Peyer's patch (tissue), 4 donors: ENCODE data around the gene GPR162.

Source experiments
- POLR2A ChIP-seq, 2 donors: fragments of 450-650 bp; IDR thresholded peaks; one replicate each; pipeline ENCODE4 v1.5.1; 2017; ENCODE audit warnings: antibody characterized with exemption in 2 of 2, mild to moderate bottlenecking in 2 of 2, moderate library complexity in 2 of 2
- TF ChIP-seq, protein P1 (sequence below), 6 experiments: fragments of 450-650 bp in 4 of 6; fragments of 200-600 bp in 2 of 6; sonication (generic) in 1 of 6; IDR thresholded peaks; one replicate each; pipeline ENCODE4 v1.5.1; 2017 to 2019; ENCODE audit warnings: antibody characterized with exemption in 6 of 6, mild to moderate bottlenecking in 3 of 6, moderate library complexity in 1 of 6

DNA sequence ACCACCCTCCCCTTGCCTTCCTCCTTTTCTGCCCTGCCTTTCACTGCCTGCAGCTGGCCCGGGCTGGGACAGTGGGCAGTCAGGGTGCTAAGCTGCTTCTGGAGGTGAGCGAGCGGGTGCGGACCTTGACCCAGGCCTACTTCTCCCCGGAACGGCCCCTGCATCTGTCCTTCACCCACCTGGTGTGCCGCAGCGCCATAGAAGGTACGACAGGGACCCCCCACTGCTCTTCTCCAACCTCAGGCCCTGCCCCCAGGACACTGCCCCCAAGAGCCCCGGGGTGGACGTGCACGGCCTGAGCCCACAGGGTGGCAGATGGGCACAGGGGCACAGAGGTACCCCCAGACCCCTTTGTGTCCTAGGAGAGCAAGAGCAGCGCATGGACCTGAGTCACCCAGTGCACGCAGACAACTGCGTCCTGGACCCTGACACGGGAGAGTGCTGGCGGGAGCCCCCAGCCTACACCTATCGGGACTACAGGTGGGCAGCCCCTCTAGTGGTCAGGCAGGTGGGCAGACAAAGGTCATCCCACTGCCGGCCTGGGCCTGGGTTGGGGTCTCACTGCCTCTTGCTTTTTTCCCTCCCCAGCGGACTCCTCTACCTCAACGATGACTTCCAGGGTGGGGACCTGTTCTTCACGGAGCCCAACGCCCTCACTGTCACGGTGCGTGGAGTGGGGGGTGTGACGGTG lies 15.9 kb downstream of the GPR162 start:
- TF ChIP-seq, protein P1, sequence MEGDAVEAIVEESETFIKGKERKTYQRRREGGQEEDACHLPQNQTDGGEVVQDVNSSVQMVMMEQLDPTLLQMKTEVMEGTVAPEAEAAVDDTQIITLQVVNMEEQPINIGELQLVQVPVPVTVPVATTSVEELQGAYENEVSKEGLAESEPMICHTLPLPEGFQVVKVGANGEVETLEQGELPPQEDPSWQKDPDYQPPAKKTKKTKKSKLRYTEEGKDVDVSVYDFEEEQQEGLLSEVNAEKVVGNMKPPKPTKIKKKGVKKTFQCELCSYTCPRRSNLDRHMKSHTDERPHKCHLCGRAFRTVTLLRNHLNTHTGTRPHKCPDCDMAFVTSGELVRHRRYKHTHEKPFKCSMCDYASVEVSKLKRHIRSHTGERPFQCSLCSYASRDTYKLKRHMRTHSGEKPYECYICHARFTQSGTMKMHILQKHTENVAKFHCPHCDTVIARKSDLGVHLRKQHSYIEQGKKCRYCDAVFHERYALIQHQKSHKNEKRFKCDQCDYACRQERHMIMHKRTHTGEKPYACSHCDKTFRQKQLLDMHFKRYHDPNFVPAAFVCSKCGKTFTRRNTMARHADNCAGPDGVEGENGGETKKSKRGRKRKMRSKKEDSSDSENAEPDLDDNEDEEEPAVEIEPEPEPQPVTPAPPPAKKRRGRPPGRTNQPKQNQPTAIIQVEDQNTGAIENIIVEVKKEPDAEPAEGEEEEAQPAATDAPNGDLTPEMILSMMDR (IDR thresholded peaks at IDR 0.05), result no peak
- TF ChIP-seq POLR2A (IDR thresholded peaks at IDR 0.05), result no peak
